Effector CD4-positive, alpha-beta T cell (primary cell): ENCODE measurements around the gene BMERB1.
"Not testable (repeated sequence)": the region's sequence is repeated elsewhere in the genome, so short reads cannot be mapped to it uniquely, and the experiment has no call there.

Experiments used
- DNase-seq: peaks from one replicate; pipeline ENCODE4 v3.0.0-alpha.2; 2020

The BMERB1 gene

DNA sequence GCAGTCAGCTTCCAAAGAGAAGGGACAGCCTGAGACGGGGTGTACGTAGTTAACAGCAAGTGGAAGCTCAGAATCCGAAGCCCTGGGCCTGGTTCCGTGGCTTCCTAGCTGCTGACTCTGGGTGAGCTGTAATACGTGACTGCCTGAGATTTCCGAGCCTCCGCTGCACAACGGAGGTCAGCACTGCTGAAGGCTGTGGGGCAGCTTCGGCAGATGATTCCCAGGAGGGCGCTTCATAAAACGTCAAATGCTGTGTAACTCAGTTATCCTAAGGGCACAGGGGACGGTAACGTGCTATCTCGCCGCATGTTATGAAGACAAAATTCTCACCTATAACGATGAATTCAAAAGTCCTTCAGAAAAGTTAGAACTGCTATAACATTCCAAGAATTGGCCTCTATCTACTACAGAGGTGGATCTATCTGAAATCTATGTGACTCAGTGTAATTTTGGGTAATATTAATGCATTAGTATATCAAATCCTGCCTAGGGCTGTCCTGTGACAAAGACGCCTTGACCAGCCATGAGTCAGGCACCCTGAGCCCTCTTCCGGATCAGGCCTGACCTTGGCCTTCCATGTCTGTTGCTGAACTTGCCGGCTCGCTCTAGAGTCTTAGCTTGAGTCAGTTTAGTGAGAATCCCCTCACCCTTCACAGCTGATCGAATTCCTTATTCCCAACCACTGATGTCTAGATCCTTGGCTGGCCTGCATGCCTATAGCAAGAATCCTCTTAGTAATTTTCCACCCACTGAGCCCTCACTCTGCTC is 165.1 kb downstream of the BMERB1 start:
- no peak for DNase-seq

DNA sequence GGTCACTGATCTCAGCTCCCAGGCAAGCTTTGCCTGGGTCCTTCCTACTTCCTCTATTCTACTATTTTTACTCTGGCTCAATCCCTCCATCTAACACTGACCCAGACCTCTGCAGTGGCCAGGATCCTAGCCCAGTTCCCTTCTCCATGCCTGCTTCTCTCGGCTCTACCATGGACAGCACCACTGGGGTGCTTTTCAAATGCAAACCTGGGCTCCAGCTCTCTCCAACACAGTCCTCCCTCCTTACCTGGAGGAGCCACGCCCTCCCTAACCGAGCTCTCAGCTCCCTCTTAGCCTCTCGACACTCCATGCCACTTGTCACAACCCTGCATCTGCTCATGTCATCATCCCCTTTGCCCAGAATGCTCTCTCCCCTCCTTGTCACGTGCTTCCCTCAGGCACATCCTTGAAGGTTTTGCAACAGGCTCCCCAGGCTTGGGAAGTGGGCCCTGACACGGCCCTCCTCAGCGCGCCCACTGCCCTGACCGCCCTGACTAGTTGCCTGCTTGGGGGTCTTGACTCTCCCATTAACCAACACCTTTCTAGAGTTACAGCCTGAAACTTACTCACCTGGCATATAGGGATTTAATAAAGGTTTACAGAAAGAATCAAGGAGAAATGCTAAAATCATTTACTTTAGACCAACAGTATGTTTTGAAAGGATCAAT is 167.0 kb downstream of the BMERB1 start:
- no peak for DNase-seq

DNA sequence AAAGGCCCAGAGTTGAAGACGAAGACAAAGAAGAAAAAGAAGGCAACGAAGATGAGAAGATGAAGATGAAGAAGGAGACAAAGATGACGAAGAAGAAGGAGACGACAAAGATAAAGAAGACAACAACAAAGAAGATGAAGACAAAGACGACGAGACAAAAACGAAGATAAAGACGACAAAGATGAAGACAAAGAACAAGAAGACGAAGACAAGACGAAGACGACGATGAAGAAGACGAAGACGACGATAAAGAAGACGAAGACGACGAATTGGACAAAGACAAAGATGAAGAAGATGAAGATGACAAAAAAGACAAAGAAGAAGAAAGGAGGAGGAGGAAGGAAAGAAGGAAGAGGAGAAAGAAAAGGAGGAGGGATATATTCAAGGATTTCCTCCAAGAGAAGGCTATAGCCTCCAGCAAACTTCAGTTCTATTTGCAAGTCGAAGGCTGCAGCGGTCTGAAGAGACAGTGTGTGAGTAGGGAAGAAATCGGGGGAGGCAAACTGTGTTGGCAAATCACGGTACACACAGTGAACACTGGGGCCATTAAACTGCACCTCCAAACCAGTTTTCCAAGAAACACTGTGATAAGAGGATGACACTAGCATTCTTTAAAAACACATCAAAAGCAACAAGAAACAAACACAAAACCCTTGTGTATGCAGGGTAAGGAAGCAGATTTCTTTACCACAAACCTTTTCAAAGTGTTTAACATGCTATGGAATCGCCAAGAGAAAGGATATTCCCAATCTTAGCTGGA is 168.1 kb downstream of the BMERB1 start:
- DNase-seq = no peak

DNA sequence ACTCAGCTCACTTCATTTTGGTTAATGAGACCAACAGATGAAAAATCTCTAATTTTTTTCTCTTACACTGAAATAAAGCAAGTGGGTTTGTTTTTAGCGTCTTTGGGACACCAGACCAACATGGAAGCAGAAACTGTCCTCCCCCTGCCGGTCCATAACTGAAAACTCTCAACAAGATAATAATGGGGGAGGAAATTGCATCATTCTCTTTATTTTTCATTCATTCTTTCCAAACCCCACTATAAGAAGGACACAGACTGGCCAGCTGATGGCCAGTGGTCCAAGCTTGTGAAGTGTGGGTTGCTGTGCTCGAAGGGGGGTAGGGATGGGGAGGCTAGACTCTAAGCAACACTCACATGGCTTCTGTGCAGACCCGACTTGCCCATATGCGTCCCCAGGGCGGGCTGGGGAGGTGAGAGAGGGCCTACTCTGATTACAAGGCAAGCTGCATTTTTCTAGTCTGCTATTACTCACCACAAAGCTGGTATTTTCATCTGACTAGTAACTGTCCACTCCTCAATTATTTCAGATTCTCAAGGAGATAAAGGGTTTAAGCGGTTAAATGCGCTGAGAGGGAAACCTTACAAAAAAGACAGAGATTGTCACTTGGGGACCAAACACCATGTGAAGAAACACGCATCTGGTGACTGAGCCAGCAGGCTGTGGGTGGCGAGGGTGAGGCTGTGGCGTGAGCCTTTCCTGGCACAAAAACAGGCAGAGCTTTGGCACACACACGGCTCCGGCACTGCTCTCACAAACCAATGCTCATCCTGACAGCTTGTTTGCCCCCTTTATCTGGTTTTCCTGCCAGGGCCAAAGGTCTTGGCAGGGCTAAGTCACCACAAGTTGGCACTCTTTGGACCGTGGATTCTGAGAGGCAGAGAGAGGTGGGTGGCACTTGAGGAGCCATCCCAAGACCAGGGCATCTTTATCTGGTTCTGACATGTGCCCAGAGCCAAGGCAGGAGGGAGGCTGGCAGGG is 170.4 kb downstream of the BMERB1 start:
- DNase-seq = no peak

DNA sequence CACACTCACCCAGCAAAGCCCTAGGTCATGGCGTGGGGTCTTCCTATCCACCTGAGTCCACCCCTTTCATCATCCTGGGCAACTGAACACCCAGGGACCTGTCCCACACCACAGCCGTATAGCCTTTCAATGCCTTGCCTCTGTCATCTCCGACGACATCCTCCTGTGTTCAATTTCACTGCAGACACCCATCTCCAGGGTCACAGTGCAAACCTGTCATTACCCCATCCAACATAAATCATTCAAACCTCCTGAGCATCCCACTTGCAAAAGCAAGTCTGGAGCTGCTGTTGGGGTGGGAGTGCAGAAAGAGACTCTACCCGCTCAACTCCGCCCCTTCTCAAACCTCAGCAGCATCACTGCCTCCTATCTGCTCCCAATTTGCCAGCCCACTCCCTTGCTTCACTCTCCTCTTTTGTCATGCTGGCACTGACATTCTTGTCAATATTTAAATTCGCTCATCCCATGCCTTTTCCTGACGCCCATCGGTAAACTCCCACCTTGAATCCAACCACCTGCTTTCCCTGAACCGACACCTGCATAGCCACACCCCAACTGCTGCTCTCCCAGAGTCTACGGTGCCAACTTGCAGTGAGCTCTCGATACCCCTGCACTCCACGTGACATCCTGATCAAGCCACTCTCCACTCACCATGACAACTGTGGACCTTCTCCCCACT is 171.6 kb downstream of the BMERB1 start:
- DNase-seq = no peak

DNA sequence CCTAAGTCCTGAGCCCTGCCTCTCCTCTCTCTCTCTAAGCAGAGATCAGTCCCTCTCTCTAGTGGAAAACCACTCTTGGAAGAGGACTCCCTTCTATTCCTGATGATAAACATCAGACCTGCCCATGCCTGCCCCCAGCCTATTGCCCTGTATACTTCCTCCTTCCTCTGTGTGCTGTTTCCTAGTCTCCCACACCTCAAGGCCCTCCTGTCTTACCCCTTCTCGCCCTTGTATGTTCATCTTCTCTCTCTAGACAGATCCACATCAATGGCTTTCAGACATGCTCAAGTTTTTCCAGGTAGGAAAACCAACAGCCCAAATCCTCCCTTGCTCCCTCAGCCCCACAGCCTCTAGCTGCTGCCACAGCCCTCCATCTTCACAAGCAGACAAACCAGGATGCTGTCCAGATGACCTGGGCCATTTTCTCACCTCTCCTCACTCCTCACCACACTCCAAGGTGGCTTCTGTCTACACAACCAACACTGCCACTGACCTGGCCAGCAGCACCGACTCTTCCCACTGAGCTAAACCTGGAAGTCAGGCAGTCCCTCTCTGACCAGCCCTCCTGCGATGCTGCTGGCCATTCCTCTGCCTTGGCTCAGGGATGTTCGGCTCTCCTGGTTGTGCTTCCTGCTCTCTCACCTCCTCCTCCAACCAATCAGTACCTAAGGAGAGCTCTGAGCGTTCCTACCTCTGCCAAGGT is 172.3 kb downstream of the BMERB1 start:
- no peak for DNase-seq

DNA sequence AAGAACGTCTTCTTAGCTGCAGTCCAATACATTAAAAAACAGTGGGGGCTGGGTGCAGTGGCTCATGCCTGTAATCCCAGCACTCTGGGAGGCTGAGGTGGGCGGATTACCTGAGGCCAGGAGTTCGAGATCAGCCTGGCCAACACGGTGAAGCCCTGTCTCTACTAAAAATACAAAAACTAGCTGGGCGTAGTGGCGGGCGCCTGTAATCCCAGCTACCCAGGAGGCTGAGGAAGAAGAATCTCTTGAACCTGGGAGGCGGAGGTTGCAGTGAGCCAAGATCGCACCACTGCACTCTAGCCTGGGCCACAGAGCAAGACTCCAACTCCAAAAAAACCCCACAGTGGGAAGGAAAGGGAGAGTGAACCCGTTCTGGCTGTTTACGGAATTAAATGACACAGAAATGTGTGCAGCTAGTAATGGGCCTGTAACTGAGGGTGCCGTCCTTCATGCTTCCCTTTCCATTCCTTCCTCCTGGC is 172.9 kb downstream of the BMERB1 start:
- DNase-seq = not testable (repeated sequence)

DNA sequence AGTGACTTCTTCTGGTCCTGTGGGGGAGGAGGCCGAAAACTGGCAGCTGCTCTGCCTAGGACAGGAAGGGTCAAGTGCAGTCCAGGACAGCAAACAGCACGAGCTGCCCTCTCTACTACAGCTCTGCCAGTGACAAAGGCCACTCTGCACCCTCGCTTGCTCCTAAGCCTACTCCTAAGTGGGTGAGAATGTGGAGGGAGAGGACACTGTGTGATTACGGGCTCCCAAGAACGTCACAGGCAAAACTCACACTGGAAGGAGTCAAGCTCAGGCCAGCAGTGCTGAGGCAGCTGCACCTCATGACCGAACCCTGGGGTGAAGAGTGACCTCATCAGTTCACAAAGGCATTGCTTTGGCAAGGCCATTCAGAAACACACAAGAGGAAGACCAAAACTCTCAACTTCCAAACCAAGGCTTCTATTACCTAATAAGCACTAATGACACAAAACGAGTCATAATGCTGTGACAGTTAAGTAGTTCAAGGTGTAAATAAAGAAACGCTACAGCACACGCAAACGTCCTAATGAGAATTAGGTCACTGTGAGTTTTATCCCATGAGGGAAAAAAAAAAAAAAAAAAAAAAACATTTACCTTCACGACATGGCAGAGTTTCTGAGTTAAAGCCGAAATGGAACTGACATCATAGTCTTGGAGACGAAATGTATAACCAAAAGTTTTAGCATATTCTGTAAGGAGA is 173.5 kb downstream of the BMERB1 start:
- no peak for DNase-seq

DNA sequence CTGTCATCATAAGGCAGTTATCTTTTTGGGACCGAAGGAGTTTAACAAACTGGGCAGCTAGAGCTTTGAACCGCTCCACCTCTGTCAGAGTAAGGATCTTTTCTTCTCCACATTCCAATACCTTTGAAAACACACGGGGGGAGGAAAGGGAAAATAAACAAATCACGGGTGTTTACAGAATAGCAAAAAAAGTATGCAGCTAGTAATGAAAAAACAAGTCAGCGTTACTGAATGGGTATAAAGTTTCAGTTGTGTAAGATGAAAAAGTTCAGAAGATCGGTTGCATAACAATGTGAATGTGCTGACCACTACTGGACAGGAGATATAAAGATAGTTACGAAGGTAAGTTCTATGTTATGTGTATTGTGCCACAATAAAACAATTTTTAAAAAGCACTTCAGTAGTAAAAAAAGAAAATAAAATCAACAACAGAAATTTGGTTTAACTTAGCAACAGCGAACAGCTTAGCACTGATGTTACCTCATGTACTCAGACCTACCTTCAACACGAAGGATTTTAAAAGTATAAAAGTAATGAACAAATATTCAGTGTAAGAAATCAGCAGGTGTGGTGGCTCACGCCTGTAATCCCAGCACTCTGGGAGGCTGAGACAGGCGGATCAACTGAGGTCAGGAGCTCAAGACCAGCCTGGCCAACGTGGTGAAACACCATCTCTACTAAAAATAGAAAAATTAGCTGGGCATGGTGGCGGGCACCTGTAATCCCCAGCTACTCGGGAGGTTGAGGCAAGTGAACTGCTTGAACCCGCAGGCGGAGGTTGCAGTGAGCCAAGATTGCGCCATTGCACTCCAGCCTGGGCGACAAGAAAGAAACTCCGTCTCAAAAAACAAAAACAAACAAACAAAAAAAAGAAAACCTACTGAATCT is 174.3 kb downstream of the BMERB1 start:
- no peak for DNase-seq

DNA sequence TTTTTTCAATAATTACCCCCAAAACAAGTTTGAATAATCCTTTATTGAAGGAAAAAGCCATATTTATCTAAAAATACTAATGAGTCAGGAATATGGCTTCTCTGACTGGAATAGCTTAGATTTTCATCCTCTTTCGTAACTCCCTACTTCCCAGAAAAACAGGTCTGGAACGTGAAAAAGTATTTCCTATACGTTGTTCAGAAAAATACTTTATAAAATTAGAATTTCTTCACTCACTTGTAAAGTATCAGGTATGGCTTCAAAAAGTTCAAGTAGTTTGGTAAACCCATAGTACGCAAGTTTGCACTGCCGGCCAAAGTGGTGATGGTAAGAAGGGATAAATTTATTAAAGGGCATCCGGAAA is 174.9 kb downstream of the BMERB1 start:
- no peak for DNase-seq

DNA sequence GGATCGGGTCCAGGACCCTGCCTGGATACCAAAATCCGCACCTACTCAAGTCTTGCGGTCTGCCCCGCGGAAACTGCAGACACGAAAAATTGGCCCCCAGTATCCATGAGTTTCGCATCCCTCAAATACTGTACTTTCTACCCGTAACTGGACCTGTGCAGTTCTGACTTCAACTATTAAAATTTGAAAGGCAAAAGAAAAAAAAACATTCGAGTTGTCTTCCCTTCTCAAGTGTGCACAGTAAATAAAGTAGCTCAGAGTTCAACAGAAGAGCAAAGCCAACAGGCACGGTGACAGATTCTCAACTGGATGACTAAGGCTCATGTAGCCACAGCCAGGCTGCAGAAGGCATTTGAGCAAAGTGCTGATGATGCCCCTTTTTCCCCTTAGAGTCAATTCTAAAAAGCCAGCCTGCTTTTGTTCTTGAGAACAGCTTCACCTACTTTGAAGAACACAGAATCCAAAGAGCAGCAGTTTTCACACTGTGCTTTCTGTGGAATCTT is 176.0 kb downstream of the BMERB1 start:
- DNase-seq = no peak

DNA sequence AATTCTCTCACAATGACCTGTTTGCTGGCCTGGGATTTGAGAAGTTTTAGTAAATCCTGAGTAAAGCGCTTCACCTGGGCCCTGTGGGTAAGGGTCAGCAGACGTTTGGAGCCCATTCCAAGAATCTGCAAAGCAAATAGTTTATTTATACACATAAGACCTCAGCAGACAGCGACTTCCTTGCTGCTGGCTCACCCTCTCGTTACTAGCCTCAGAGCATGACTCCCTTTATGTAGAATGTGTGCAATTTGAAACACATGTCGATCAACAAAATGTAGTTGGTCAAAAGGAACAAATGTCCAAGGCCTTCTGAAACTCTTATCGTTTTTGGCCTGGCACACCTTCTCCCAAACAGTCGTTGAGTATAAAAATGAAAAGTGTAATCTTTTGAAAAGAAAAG is 177.2 kb downstream of the BMERB1 start:
- no peak for DNase-seq

DNA sequence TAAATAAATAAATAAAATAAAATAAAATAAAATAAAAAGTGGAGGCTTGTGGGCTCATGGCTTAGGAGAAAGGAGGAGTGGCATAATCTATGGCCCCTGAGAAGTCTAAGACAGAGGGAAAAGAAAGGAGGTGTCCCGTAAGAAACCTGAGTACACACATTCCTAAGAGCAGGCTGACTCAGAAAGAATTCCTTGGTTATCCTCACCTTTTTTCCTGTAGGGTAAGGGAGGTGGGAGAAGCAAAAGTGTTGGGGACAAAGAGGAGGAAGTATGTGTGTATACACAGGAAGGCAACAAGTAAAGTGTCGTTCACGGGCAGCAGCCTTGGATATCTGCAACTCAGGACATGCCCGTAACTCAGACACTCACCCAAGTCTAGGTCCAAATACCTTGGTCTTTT is 179.3 kb downstream of the BMERB1 start:
- DNase-seq = no peak

DNA sequence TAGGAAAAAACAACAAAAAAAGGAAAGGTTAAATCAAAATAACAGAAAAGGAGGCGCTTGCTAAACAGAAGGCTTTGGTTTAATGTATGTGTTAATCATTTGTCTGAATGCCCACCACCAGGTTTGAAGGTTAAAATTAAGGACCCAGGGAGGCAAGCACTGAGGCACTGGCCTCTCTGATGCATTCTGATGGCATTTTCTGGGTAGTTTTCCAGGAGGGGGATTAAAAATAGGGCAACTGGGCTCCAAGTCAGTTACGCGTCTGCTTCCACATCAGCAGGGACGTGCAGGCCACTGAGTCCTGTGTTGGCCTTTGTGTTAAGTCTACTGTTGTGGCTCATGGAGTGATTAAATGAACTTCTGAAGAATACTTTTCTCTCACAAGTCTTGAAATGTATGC is 181.6 kb downstream of the BMERB1 start:
- no peak for DNase-seq

DNA sequence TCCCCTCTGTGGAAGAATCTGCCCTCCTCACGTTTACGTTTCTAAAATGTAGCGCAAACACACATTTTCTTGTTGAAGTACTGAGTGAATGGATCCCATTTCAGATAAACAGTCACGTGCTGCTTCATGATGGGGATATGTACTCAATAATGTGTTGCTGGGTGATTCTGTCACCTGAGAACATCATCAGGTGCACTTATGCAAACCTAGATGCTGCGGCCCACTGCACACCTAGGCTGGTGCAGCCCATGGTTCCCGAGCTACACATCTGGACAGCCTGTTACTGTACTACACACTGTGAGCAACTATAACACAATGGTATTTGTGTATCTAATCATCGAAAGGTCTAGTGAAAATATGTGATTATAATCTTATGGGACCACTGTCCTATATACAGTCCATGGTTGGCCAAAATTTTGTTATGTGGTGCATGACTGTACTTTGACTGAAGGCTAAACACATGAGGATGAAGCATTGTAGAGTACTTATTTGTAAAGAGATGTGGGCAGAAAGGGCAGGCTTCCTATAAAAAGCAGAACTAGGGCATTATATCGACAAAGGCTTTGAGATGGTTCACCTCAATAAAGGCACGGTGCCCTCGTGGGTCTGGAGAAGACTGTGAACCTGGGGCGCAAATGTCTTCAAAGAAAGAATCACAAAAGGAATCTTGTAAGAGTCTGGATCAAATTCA is 182.2 kb downstream of the BMERB1 start:
- no peak for DNase-seq

DNA sequence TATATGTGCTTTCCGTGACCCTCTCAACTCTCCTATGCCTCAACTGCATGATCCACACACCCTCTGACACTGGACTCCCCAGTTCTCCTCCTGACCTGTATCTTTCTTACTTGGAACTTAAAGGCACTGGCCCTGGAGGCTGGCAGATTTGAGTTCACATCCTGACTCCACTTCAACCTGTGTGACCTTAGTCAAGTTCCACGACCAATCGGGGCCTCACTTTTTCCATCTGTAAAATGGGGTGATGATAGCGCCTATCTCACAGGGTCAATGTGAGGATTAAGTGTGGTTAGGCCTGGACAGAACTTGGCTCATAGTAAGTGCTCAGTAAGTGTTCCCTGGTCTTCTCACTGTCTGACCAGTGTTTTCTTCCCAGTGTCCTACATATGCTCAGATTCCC is 183.5 kb downstream of the BMERB1 start:
- no peak for DNase-seq

DNA sequence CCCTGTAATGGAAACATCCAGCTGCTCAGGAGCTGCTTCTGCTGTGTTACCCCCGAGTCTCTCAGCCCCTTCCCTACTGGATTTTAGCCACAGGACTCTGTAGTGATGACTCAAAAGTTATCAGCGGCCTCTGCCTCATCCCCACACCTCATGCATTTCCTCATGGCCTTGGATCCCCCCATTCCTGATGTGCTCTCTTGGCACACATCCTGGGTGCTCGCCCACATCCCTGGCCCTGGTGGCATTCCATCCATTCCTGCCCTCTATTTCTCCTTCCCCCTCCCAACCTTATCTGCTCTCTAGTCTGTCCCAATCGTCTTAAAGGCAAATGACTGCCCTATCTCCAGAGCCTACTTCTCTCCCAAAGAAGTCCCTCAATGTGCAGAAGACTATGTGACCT is 184.0 kb downstream of the BMERB1 start:
- DNase-seq = no peak

DNA sequence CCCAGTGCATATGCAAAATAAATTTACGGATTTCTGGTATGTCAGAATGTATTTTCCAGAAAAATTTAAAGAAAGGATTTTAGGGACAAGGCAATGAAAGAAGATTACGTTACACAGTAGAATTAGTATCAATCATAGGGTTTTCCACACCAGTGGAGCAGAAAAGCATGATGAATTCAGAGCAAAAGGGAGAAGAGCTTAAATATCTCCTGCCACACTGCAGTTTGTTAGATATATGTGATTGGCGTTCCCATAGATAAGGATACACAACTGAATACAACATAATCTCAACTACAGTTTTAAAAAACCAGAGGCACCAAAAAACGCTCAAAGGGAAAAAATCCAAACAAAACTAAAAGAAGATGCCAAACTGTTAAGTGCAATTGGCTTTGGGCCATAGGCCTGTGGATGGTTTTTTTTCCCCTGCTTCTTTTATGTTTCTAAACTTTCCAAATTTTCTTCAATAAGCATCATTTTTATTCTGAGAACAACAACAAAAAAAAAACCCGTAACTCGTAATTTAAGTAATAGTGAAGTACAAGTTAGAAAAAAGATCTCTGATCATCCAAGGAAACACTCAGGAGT is 186.3 kb downstream of the BMERB1 start:
- DNase-seq = no peak
